HTERT RPE-1 (cell line): ENCODE data around the gene LRRIQ1.
"Not testable (repeated sequence)": the region's sequence is repeated elsewhere in the genome, so short reads cannot be mapped to it uniquely, and the experiment has no call there.

Experiments
- in situ Hi-C: fragments of 300-500 bp; cut with MboI; formaldehyde crosslinking; loops from 4 replicates; pipeline ENCODE4 v1.14.3; 2020; ENCODE audit warnings: low sequenced_read_pairs

Gene LRRIQ1

GRCh38 chr12:85036234-85036707 lies at the start of gene LRRIQ1, which contains the start of gene TSPAN19:
TSS of gene LRRIQ1 (plus strand) at chr12:85036351. CDS start at chr12:85038177, 1,826 bp downstream.
TSS of gene TSPAN19 (minus strand) at chr12:85036277. CDS start at chr12:85029946, 6,331 bp downstream.
- in situ Hi-C loops: no loop called here

GRCh38 chr12:84986586-84986985 lies 49.6 kb upstream of the LRRIQ1 start:
- in situ Hi-C loops: no loop called here

- in situ Hi-C loops: no loop called here
These were observed 41.7 kb upstream of the LRRIQ1 start for GRCh38 chr12:84994426-84994825.

GRCh38 chr12:84995641-84996040 lies 40.5 kb upstream of the LRRIQ1 start:
- in situ Hi-C loops: no loop called here

GRCh38 chr12:84996759-84997158 lies 39.4 kb upstream of the LRRIQ1 start:
- in situ Hi-C loops: no loop called here

GRCh38 chr12:84998341-84998740 lies 37.8 kb upstream of the LRRIQ1 start:
- in situ Hi-C loops: no loop called here

- in situ Hi-C loops: no loop called here
These were observed 35.4 kb upstream of the LRRIQ1 start for GRCh38 chr12:85000729-85001128.

GRCh38 chr12:85002778-85003296 lies 33.3 kb upstream of the LRRIQ1 start:
- in situ Hi-C loops: no loop called here

GRCh38 chr12:85004204-85004603 lies 31.9 kb upstream of the LRRIQ1 start:
- in situ Hi-C loops: no loop called here

GRCh38 chr12:85005047-85005446 lies 31.1 kb upstream of the LRRIQ1 start:
- in situ Hi-C loops: not testable (repeated sequence)

- in situ Hi-C loops: no loop called here
These were observed 30.5 kb upstream of the LRRIQ1 start for GRCh38 chr12:85005615-85006014.

GRCh38 chr12:85006206-85006605 lies 29.9 kb upstream of the LRRIQ1 start:
- in situ Hi-C loops: no loop called here

GRCh38 chr12:85007836-85008235 lies 28.3 kb upstream of the LRRIQ1 start:
- in situ Hi-C loops: no loop called here

- in situ Hi-C loops: no loop called here
These were observed 19.7 kb upstream of the LRRIQ1 start for GRCh38 chr12:85016413-85016812.

GRCh38 chr12:85017133-85017532 lies 19.0 kb upstream of the LRRIQ1 start:
- in situ Hi-C loops: no loop called here

GRCh38 chr12:85017618-85018017 lies 18.5 kb upstream of the LRRIQ1 start:
- in situ Hi-C loops: no loop called here

- in situ Hi-C loops: no loop called here
These were observed 18.1 kb upstream of the LRRIQ1 start for GRCh38 chr12:85018098-85018497.

- in situ Hi-C loops: no loop called here
These were observed 6.7 kb upstream of the LRRIQ1 start for GRCh38 chr12:85029456-85029855.

GRCh38 chr12:85036733-85037132 lies 582 bp downstream of the LRRIQ1 start:
- in situ Hi-C loops: no loop called here

- in situ Hi-C loops: no loop called here
These were observed 5.2 kb downstream of the LRRIQ1 start for GRCh38 chr12:85041395-85041794.

GRCh38 chr12:85043829-85044228 lies 7.7 kb downstream of the LRRIQ1 start:
- in situ Hi-C loops: no loop called here

GRCh38 chr12:85057370-85057963 lies 21.3 kb downstream of the LRRIQ1 start:
- in situ Hi-C loops: no loop called here

GRCh38 chr12:85058339-85058738 lies 22.2 kb downstream of the LRRIQ1 start:
- in situ Hi-C loops: no loop called here
